Prostate gland (tissue), 2 donors: ENCODE measurements around the gene UPF2. TPM values are rescaled to one million over a fixed set of nuclear protein-coding genes. Genes with fewer than 3 reads are reported as not detected.
"Not testable (repeated sequence)": the region's sequence is repeated elsewhere in the genome, so short reads cannot be mapped to it uniquely, and the experiment has no call there.

ENCODE experiments used
- DNase-seq: peaks from one replicate; pipeline ENCODE4 v3.0.0-alpha.2; 2019; ENCODE audit warnings: low spot score
- H3K27ac ChIP-seq, 2 donors: fragments of 200-600 bp; sonication (generic); 2 replicates each; pipeline ENCODE4 v1.5.1; 2017 to 2019
- H3K27me3 ChIP-seq: fragments of 200-600 bp; sonication (generic); replicated peaks from 2 replicates; pipeline ENCODE4 v1.5.1; 2019; ENCODE audit not compliant: insufficient read depth
- H3K36me3 ChIP-seq, 2 donors: fragments of 200-600 bp; sonication (generic); 1 replicate in 1 of 2; 2 replicates in 1 of 2; pipeline versions ENCODE4 v1.5.1 to v1.8.1; 2017 to 2019
- H3K4me1 ChIP-seq: fragments of 200-600 bp; sonication (generic); replicated peaks from 2 replicates; pipeline ENCODE4 v1.5.1; 2019
- H3K4me3 ChIP-seq, 2 donors: fragments of 200-600 bp; sonication (generic); 2 replicates each; pipeline ENCODE4 v1.5.1; 2017 to 2019
- H3K9me3 ChIP-seq: fragments of 200-600 bp; sonication (generic); 2 replicates; pipeline ENCODE4 v1.5.1; 2017
- CTCF ChIP-seq, 4 experiments: fragments of 200-600 bp in 2 of 4; fragments of 450-650 bp in 2 of 4; sonication (generic) in 2 of 4; IDR thresholded peaks; 1 replicate in 3 of 4; 2 replicates in 1 of 4; pipeline ENCODE4 v1.5.1; 2016 to 2019; ENCODE audit warnings: antibody characterized with exemption in 4 of 4, mild to moderate bottlenecking in 2 of 4, moderate library complexity in 2 of 4
- POLR2A ChIP-seq: fragments of 450-650 bp; IDR thresholded peaks from one replicate; pipeline ENCODE4 v1.6.1; 2016; ENCODE audit warnings: antibody characterized with exemption, mild to moderate bottlenecking
- POLR2AphosphoS5 ChIP-seq: sonication (generic); formaldehyde crosslinking; IDR thresholded peaks from one replicate; pipeline ENCODE4 v1.6.1; 2017; ENCODE audit warnings: antibody characterized with exemption
- WGBS: methylation state at CpG from one replicate; pipeline ENCODE4 v1.1.5; 2018; 5-methylcytosine and 5-hydroxymethylcytosine counted together
- intact Hi-C: fragments of 100-400 bp; cut with DNase I; formaldehyde crosslinking; loops from one replicate; pipeline ENCODE4 v1.14.2; 2022
- total RNA-seq, 2 donors: library from RNA; depleted of rRNA; stranded (reverse); fragments of >200 nt; gene quantifications; one replicate each; pipeline ENCODE4 v1.1.0, GENCODE V29; 2016

UPF2 gene
- total RNA-seq, 2 donors from 2014 or later = 21.4 to 31.7 TPM

GRCh38 chr10:12018438-12019282 lies 23.9 kb downstream of the UPF2 start:
- DNase-seq = no peak
- TF ChIP-seq CTCF (IDR thresholded peaks at IDR 0.05) (no peak), POLR2A (no peak), POLR2AphosphoS5 (no peak)
- intact Hi-C loops = no loop called here
- Histone ChIP-seq H3K9me3 (no peaks in the 10 kb centered on the region), H3K4me3 (no peak overlapping the region), H3K27me3 (no peaks in the 10 kb centered on the region), H3K36me3 (no peaks in the 10 kb centered on the region), H3K27ac (peak overlapping the region in 1 of 2 donors; percentile 12), H3K4me1 (no peaks in the 10 kb centered on the region)
- WGBS = 95% methylated on average over 6 of the region's 6 CpGs

GRCh38 chr10:12013926-12014325 lies 28.7 kb downstream of the UPF2 start:
- WGBS = 97% methylated on average over 1 of the region's 1 CpG
- no peak overlapping the region for H3K4me3 ChIP-seq
- no peak overlapping the region for H3K27ac ChIP-seq
- H3K4me1 ChIP-seq = no peaks in the 10 kb centered on the region
- intact Hi-C loops = no loop called here
- TF ChIP-seq POLR2AphosphoS5 (no peak), POLR2A (no peak), CTCF (IDR thresholded peaks at IDR 0.05) (no peak)
- H3K27me3 ChIP-seq = no peaks in the 10 kb centered on the region
- no peaks in the 10 kb centered on the region for H3K9me3 ChIP-seq
- no peak for DNase-seq
- H3K36me3 ChIP-seq = no peaks in the 10 kb centered on the region

- H3K9me3 ChIP-seq, H3K27ac ChIP-seq, H3K4me1 ChIP-seq, H3K36me3 ChIP-seq, H3K4me3 ChIP-seq, DNase-seq, intact Hi-C loops, H3K27me3 ChIP-seq: not testable (repeated sequence)
- WGBS = 91% methylated on average over 6 of the region's 6 CpGs
Observed at GRCh38 chr10:12013391-12013790, 29.2 kb downstream of the UPF2 start.

GRCh38 chr10:12010353-12010752 lies 32.3 kb downstream of the UPF2 start:
- Histone ChIP-seq H3K9me3 (no peaks in the 10 kb centered on the region), H3K27ac (no peak overlapping the region), H3K4me1 (no peaks in the 10 kb centered on the region), H3K4me3 (no peak overlapping the region), H3K27me3 (no peaks in the 10 kb centered on the region), H3K36me3 (no peaks in the 10 kb centered on the region)
- WGBS = 96% methylated on average over 4 of the region's 4 CpGs
- intact Hi-C loops = no loop called here
- TF ChIP-seq POLR2AphosphoS5 = no peak
- no peak for TF ChIP-seq CTCF (IDR thresholded peaks at IDR 0.05)
- TF ChIP-seq POLR2A = no peak
- no peak for DNase-seq

- H3K36me3 ChIP-seq, intact Hi-C loops, H3K27ac ChIP-seq, H3K4me3 ChIP-seq, H3K9me3 ChIP-seq, H3K27me3 ChIP-seq, DNase-seq, H3K4me1 ChIP-seq: not testable (repeated sequence)
Observed at GRCh38 chr10:12008842-12009241, 33.8 kb downstream of the UPF2 start.

GRCh38 chr10:12006671-12007070 lies 35.9 kb downstream of the UPF2 start:
- Histone ChIP-seq H3K27me3 (no peaks in the 10 kb centered on the region), H3K27ac (no peak overlapping the region), H3K4me3 (no peak overlapping the region), H3K9me3 (no peaks in the 10 kb centered on the region), H3K36me3 (peaks cover 0 to 4% of the 10 kb centered on the region in 2 donors), H3K4me1 (no peaks in the 10 kb centered on the region)
- intact Hi-C loops = no loop called here
- no peak for DNase-seq
- TF ChIP-seq POLR2A = no peak
- no peak for TF ChIP-seq POLR2AphosphoS5
- TF ChIP-seq CTCF (IDR thresholded peaks at IDR 0.05) = no peak
- WGBS = 87% methylated on average over 4 of the region's 4 CpGs
